Brain microvascular endothelial cell (primary cell): Measurements from ENCODE around the gene FABP7.
"Not testable (repeated sequence)": the region's sequence is repeated elsewhere in the genome, so short reads cannot be mapped to it uniquely, and the experiment has no call there.

Experiments used
- DNase-seq: peaks from one replicate; pipeline ENCODE4 v3.0.0-alpha.2; 2020
- H3K27ac ChIP-seq: fragments of 250-450 bp; sonication (Bioruptor Pico); 2 replicates; pipeline ENCODE4 v1.5.1; 2020; ENCODE audit warnings: mild to moderate bottlenecking, moderate library complexity
- H3K27me3 ChIP-seq: fragments of 250-450 bp; sonication (Bioruptor Pico); replicated peaks from 2 replicates; pipeline ENCODE4 v1.5.1; 2020; ENCODE audit warnings: mild to moderate bottlenecking
- H3K36me3 ChIP-seq: fragments of 250-450 bp; sonication (Bioruptor Pico); replicated peaks from 2 replicates; pipeline ENCODE4 v1.5.1; 2020; ENCODE audit warnings: mild to moderate bottlenecking
- H3K4me3 ChIP-seq: 2 replicates; pipeline ENCODE4 v1.5.1; 2011; ENCODE audit warnings: low read depth, mild to moderate bottlenecking, control low read depth, low read length, moderate library complexity
- in situ Hi-C: cut with HindIII; loops from 2 replicates; pipeline ENCODE4 v1.10.0; 2017; ENCODE audit warnings: low sequenced_read_pairs, low pct_ligation_motif_present
- TF ChIP-seq, protein P1 (sequence below): IDR thresholded peaks from 2 replicates; pipeline ENCODE4 v1.5.1; 2011; ENCODE audit warnings: low read depth, mild to moderate bottlenecking, moderate library complexity, low read length, control low read depth, inconsistent platforms; ENCODE audit errors: missing control alignments

Gene FABP7

GRCh38 chr6:122746688-122747087 lies 32.8 kb upstream of the FABP7 start:
- no peak for DNase-seq
- TF ChIP-seq, protein P1, sequence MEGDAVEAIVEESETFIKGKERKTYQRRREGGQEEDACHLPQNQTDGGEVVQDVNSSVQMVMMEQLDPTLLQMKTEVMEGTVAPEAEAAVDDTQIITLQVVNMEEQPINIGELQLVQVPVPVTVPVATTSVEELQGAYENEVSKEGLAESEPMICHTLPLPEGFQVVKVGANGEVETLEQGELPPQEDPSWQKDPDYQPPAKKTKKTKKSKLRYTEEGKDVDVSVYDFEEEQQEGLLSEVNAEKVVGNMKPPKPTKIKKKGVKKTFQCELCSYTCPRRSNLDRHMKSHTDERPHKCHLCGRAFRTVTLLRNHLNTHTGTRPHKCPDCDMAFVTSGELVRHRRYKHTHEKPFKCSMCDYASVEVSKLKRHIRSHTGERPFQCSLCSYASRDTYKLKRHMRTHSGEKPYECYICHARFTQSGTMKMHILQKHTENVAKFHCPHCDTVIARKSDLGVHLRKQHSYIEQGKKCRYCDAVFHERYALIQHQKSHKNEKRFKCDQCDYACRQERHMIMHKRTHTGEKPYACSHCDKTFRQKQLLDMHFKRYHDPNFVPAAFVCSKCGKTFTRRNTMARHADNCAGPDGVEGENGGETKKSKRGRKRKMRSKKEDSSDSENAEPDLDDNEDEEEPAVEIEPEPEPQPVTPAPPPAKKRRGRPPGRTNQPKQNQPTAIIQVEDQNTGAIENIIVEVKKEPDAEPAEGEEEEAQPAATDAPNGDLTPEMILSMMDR, result no peak

DNA sequence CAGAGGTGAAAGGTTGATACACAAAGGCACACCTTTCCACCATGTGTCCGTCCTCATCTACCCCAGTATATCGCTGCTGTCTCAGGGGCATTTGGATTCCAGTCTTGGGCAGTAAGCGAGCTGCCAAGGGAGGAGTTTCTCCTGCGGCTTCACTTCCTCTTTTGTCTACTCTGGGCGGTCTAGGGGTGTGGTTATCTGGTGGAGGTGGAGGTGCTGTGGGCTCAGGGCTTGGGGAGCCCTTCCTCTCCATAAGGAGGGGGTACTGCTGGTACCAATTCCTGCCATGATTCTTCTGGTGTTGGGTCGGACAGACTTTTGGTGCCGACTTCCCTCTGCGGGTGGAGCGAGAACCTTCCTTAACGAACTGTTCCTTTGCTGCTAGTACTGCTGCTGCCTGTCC lies 31.9 kb upstream of the FABP7 start:
- Histone ChIP-seq H3K27ac (no peak overlapping the region), H3K36me3 (no peaks in the 10 kb centered on the region), H3K27me3 (no peaks in the 10 kb centered on the region), H3K4me3 (no peak overlapping the region)
- TF ChIP-seq, protein P1, result no peak
- DNase-seq, result no peak
- in situ Hi-C loops, result loop anchor here (25.0 kb wide), 1 partner anchor 90 kb away; no protein-coding TSS in a partner anchor

More at GRCh38 chr6:122746688-122747087, 32.8 kb upstream of the FABP7 start:
- Histone ChIP-seq H3K36me3 (no peaks in the 10 kb centered on the region), H3K4me3 (no peak overlapping the region), H3K27me3 (no peaks in the 10 kb centered on the region), H3K27ac (no peak overlapping the region)
- in situ Hi-C loops, result loop anchor here (25.0 kb wide), 1 partner anchor 91 kb away; no protein-coding TSS in a partner anchor

DNA sequence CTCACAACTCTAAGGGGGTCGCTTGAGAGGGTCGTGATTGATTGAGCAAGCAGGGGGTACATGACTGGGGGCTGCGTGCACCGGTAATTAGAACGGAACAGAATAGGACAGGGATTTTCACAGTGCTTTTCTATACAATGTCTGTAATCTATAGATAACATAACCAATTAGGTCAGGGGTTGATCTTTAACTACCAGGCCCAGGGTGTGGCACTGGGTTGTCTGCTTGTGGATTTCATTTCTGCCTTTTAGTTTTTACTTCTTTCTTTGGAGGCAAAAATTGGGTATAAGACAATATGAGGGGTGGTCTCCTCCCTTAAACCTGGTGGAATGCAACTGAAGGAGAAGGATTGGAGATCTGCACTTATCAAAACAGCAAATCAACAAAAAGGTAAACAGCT lies 30.6 kb upstream of the FABP7 start:
- H3K27me3 ChIP-seq, H3K4me3 ChIP-seq, H3K27ac ChIP-seq, H3K36me3 ChIP-seq, DNase-seq: not testable (repeated sequence)
- in situ Hi-C loops, result loop anchor here (25.0 kb wide), 1 partner anchor 88 kb away; no protein-coding TSS in a partner anchor

GRCh38 chr6:122749451-122750050 lies 30.0 kb upstream of the FABP7 start:
- Histone ChIP-seq H3K27ac (no peak overlapping the region), H3K36me3 (no peaks in the 10 kb centered on the region), H3K4me3 (no peak overlapping the region), H3K27me3 (no peaks in the 10 kb centered on the region)
- DNase-seq, result no peak
- in situ Hi-C loops, result loop anchor here (25.0 kb wide), 1 partner anchor 88 kb away; no protein-coding TSS in a partner anchor
- TF ChIP-seq, protein P1, result no peak

- no peaks in the 10 kb centered on the region for H3K27me3 ChIP-seq
- TF ChIP-seq, protein P1, result no peak
- no peak overlapping the region for H3K27ac ChIP-seq
- H3K4me3 ChIP-seq, result no peak overlapping the region
- DNase-seq, result no peak
- in situ Hi-C loops, result no loop called here
- no peaks in the 10 kb centered on the region for H3K36me3 ChIP-seq
Observed at GRCh38 chr6:122751326-122751725, 28.2 kb upstream of the FABP7 start.

DNA sequence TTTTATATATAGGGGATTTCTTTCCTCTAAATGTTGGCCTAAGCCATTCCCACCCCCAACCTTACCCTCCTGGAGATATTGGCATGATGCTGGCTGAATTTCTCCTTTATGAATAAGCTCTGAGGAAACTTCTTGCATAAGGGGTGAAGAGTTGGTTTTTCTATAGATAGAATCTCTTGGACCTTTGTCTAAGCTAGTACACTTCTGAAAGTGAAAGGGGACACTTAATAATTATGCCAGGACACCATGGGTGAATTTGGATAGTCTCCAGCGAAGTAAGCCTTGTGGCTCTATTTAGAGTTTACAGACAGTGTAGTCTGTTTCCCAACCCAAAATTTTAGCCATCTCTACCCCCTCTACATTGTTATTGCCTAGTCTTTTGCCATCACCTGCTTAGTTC lies 27.1 kb upstream of the FABP7 start:
- Histone ChIP-seq H3K27ac (no peak overlapping the region), H3K27me3 (no peaks in the 10 kb centered on the region), H3K36me3 (no peaks in the 10 kb centered on the region), H3K4me3 (no peak overlapping the region)
- in situ Hi-C loops, result no loop called here
- no peak for DNase-seq
- TF ChIP-seq, protein P1, result no peak
